Measurements from ENCODE around the gene ZNF385B. TPM values are rescaled to one million over a fixed set of nuclear protein-coding genes. Genes with fewer than 3 reads are reported as not detected.

ZNF385B gene
- total RNA-seq, 1 donor from 2014 or later: 0.51 TPM

GRCh38 chr2:179580378-179581146 is 280.9 kb downstream of the ZNF385B start:
- DNase-seq: peak; percentile 26

- no peak for DNase-seq
Measured at GRCh38 chr2:179579800-179580199, 281.6 kb downstream of the ZNF385B start.

DNA sequence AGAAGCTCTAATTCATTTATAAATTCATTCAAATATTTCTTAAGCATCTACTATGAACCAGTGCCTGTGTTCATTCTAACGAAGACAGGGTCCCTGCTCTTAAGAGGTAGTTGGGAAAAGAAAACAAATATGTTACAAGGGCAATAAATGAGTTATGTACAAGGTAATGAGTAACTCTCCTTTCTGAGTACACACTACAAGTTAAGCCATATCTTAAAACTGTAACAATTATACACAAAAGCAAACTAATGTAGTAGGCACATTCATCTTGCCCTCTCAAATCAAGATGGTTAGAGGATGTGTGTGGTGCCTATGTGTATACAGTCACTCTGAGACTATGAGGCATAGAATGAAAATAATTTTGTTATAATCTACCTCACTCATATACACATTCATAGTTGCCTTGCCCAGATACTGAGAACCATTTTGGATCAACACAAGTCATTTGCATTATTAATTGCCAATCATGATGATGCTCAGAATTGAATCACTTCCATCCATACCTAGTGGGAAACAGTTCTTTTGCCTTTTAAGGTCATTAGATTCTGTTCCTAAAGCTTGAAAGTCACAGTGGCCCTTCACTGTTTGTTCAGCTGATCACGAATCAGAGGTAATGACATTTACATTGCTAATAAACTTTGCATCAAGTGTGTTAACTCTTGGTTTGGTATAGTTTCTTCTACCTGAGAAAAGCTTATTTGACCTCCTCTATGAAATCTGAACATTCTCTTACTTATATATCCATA is 283.1 kb downstream of the ZNF385B start:
- no peak for DNase-seq

GRCh38 chr2:179574061-179574519 is 287.3 kb downstream of the ZNF385B start:
- DNase-seq: no peak

DNA sequence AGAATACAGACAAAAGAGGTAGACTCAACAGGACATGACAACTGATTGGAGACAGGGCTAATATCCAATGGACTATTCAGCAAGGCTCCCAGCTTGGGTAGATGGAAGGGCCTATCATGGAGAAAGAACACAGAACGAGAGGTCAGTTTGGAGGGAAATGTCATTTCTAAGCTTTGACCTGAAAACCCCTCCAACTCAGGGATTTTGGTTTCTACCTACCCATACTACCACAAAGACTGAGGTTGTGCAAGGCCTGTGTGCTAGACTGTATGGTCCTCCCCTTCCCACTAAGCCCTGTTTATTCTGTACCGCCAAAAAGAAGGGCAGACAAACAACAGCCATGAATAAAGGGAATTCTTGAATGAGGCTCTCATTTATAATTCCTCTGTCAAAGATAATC is 288.9 kb downstream of the ZNF385B start:
- DNase-seq: no peak

GRCh38 chr2:179571721-179572120 is 289.7 kb downstream of the ZNF385B start:
- DNase-seq: no peak

DNA sequence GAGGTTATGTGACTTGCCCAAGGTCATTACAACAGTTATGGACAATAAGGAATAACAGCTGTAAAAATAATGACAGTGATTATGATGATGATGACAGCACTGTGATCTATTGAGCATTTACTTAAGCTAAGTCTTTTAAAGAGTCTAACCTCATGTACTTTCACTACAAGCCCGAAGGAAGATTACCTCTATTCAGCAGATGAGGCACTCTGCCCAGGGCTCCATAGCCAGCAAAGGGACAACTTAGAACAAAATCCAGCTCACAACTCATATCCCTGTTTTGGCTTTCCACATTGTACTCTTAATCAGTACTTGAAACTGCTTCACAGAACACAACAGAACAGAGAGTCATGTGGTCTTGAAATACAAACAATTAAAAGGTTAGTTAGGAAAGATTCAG is 290.2 kb downstream of the ZNF385B start:
- DNase-seq: no peak

DNA sequence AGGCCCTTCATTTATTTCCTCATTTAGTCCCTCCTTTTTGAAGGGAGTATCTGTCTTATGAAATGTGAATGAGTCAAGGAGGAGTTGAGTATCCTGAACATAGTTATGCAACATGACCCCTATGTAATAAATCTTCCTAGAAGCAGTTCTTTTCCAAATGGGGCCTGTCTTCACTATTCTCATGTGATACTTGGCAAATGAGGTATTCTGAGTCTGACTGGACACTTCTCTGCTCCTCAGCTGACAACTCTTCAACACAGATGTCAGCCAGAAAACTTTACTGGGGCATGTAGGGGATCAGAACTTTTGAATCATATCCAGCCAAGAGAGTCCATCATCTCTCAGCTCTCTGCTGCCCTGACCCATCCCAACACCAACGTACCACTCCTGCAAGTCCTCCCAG is 291.6 kb downstream of the ZNF385B start:
- DNase-seq: peak; percentile 8

DNA sequence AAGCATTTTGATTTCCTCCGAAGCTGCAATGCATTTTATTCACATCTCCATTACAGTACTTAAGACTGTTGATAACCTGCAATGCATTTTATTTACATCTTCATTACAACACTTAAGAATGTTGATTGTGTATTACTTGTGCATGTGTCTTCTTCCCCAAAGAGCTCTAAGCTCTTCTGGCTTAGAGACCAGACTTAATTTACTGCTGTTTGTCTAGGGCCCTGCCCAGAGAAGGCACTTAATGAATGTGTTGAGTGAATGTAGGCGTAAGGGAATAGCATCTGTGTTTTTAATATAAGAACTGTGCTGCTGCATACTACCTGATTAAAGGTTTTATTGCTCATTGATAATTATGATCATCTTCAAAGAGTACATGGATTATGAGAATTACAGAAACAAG is 295.6 kb downstream of the ZNF385B start:
- DNase-seq: no peak

GRCh38 chr2:179562330-179562885 is 299.0 kb downstream of the ZNF385B start:
- no peak for DNase-seq

DNA sequence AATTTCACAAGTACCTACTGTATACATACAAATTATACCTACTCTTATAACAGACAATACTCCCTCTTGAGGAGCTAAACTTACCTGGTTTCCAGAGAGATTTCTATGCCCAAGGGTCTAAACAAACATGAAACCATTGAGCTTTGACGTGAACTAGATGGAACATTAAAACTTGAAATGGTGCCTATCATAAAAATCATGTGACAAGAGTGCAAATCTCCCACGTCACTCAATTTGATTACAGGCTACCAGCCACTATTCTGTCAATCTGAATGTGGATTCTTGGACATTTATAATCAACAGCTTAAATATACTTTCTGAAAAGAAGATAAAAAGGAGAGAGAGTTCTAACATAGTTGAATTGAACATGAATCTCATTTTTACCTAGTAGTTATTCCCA is 299.7 kb downstream of the ZNF385B start:
- DNase-seq: no peak

GRCh38 chr2:179560257-179560735 is 301.1 kb downstream of the ZNF385B start:
- no peak for DNase-seq

GRCh38 chr2:179559108-179559806 is 302.2 kb downstream of the ZNF385B start:
- no peak for DNase-seq

DNA sequence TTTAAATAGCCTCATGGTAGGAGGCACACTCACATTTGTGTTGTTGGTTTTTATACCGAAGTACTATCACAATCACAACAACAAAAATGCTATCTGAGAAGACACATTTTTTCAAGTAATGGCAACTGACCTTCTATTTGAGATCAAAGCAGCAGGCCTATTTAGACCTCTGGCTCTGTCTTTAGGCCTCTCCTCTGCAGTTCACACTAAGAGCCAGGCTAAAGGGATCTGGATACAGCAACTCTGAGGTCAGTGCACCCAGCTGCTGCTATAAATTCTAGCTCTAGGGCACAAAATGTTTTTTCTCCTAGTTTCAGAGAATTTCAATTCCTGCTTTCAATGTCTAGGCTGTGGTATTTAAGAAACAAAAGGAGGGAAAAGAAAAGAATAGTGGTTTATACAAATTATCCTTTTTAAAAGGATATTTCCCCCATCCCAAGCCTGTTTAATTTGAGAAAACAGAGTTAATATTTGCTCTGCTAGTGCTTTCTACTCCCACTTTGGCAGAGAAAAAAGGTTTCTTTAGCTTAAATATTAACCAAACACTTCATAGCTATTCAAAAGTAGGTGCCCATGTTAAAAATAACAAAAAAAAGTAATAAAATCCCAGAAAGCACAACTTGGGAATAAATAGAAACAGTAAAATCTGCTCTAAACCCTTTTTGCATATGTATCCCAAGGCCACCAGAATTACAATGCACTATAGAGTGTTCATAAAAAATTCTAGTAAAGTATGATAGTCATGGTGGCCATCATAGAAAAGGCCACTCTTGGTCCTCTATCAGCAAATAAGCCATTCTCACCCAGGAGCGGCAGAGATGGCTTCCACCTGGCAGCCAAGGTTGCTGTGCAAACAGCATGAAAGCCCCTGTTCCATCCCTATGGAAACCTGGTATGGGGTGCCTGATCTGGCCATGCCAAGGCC is 303.1 kb downstream of the ZNF385B start:
- no peak for DNase-seq

GRCh38 chr2:179556425-179556824 is 305.0 kb downstream of the ZNF385B start:
- no peak for DNase-seq

DNA sequence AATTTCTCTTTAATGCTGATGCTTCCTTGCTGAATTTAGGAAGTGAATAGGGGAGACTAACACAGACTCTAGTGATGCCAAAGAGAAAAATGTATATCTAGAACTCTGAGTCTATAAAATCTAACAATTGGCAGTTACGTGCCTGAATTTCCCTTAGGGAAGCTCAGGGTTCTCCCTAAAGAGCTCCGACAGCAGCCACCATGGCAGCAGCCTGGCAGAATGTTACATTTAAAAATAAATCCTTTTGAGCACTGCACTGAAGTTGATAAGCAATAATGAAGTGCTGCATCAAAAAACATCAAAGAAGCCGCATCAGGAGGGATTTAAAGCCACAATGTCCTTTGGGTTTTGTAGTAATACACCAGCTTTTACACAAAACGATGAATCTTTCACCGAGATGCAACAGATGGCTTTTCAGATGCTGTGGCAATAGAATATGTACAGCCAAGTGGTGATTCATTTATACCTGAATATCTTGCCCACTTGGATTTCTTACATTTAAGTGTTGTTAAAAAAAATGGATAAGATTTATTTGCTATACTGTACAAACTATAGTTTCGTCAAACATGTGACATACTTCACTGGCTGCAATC is 305.6 kb downstream of the ZNF385B start:
- no peak for DNase-seq

GRCh38 chr2:179554639-179555386 is 306.6 kb downstream of the ZNF385B start:
- no peak for DNase-seq

DNA sequence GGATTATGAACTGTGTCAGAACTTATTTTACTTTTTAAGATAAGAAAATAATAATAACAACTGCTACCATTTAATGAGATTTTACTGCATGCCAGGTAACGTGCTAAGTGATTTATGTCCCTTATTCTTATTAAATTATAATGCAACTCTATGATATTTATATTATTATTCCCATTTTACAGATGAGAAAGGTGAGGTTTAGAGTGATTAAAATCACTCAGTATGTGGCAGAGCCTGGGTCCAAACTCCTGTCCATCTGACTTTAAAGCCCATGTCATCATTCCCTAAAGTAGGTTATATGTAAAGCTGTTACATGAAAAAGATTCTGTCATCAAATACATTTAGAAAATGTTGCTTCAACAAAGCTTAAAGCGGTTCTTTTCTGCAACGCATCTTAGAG is 308.0 kb downstream of the ZNF385B start:
- DNase-seq: no peak

- DNase-seq: no peak
Measured at GRCh38 chr2:179551539-179552045, 309.8 kb downstream of the ZNF385B start.

DNA sequence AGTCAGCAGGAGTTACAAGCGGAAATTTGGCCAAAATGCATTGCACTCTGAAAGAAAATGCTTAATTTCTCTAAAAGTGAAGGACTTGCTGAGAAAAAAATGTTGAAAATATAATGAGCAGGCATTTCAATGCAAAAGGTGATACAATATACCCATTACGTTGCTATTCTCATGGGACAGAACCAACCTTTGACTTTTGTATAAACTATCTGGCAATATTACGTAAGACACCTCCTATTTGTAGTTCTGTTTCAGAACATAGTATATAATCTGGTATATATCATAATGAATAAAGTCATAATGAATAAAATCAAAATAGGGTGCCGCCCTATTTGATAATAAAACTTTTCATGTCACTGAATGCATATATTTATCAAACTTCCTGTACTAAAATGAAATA is 310.6 kb downstream of the ZNF385B start:
- DNase-seq: no peak
